ENCODE results near the gene FER.

FER gene

GRCh38 chr5:108957333-108957732 lies 209.6 kb downstream of the FER start:
- Histone ChIP-seq H3K4me2 (ENCODE audit: insufficient read depth, low read length) (no peak overlapping the region), H2AFZ (ENCODE audit: low read depth, low read length) (no peak overlapping the region), H3K9ac (ENCODE audit: low read depth, low read length) (no peak overlapping the region), H3K79me2 (ENCODE audit: insufficient read depth, low read length) (no peaks in the 10 kb centered on the region), H3K27me3 (ENCODE audit: insufficient read depth, low read length, poor library complexity) (no peaks in the 10 kb centered on the region), H3K4me1 (ENCODE audit: insufficient read depth, low read length) (no peaks in the 10 kb centered on the region), H3K27ac (ENCODE audit: low read length) (no peak overlapping the region), H3K9me3 (ENCODE audit: insufficient read depth, low read length, severe bottlenecking) (no peaks in the 10 kb centered on the region), H3K4me3 (ENCODE audit: low read depth in 1 of 2, low read length in 2 of 2) (no peak overlapping the region), H3K36me3 (ENCODE audit: insufficient read depth, low read length) (no peaks in the 10 kb centered on the region), H4K20me1 (ENCODE audit: insufficient read depth, low read length) (no peaks in the 10 kb centered on the region)
- ATAC-seq (ENCODE audit: insufficient read depth, low read depth) (no peak), DNase-seq (no peak)
- no peak for TF ChIP-seq CTCF (IDR thresholded peaks at IDR 0.05; ENCODE audit: borderline replicate concordance, extremely low read depth, low read length, poor library complexity, severe bottlenecking)
- TF ChIP-seq EZH2 (IDR thresholded peaks at IDR 0.05; ENCODE audit: borderline replicate concordance, low read depth, low read length, severe bottlenecking) = no peak

- Histone ChIP-seq H4K20me1 (ENCODE audit: insufficient read depth, low read length) (no peaks in the 10 kb centered on the region), H3K9ac (ENCODE audit: low read depth, low read length) (no peak overlapping the region), H3K4me1 (ENCODE audit: insufficient read depth, low read length) (no peaks in the 10 kb centered on the region), H3K9me3 (ENCODE audit: insufficient read depth, low read length, severe bottlenecking) (peaks cover 7% of the 10 kb centered on the region), H3K27ac (ENCODE audit: low read length) (no peak overlapping the region), H2AFZ (ENCODE audit: low read depth, low read length) (no peak overlapping the region), H3K4me2 (ENCODE audit: insufficient read depth, low read length) (no peak overlapping the region), H3K4me3 (ENCODE audit: low read depth in 1 of 2, low read length in 2 of 2) (no peak overlapping the region), H3K27me3 (ENCODE audit: insufficient read depth, low read length, poor library complexity) (no peaks in the 10 kb centered on the region), H3K79me2 (ENCODE audit: insufficient read depth, low read length) (no peaks in the 10 kb centered on the region), H3K36me3 (ENCODE audit: insufficient read depth, low read length) (peaks cover 13% of the 10 kb centered on the region)
- TF ChIP-seq CTCF (IDR thresholded peaks at IDR 0.05; ENCODE audit: borderline replicate concordance, extremely low read depth, low read length, poor library complexity, severe bottlenecking) (no peak), EZH2 (IDR thresholded peaks at IDR 0.05; ENCODE audit: borderline replicate concordance, low read depth, low read length, severe bottlenecking) (no peak)
- ATAC-seq (ENCODE audit: insufficient read depth, low read depth) (no peak), DNase-seq (no peak)
Measured at GRCh38 chr5:108966910-108967309, 219.2 kb downstream of the FER start.

- no peaks in the 10 kb centered on the region for H3K79me2 ChIP-seq (ENCODE audit: insufficient read depth, low read length)
- no peaks in the 10 kb centered on the region for H3K4me1 ChIP-seq (ENCODE audit: insufficient read depth, low read length)
- no peaks in the 10 kb centered on the region for H4K20me1 ChIP-seq (ENCODE audit: insufficient read depth, low read length)
- no peak overlapping the region for H2AFZ ChIP-seq (ENCODE audit: low read depth, low read length)
- no peak overlapping the region for H3K9ac ChIP-seq (ENCODE audit: low read depth, low read length)
- DNase-seq = no peak
- TF ChIP-seq CTCF (IDR thresholded peaks at IDR 0.05; ENCODE audit: borderline replicate concordance, extremely low read depth, low read length, poor library complexity, severe bottlenecking) = no peak
- no peak for TF ChIP-seq EZH2 (IDR thresholded peaks at IDR 0.05; ENCODE audit: borderline replicate concordance, low read depth, low read length, severe bottlenecking)
- ATAC-seq (ENCODE audit: insufficient read depth, low read depth) = no peak
- no peak overlapping the region for H3K27ac ChIP-seq (ENCODE audit: low read length)
- H3K9me3 ChIP-seq (ENCODE audit: insufficient read depth, low read length, severe bottlenecking) = no peaks in the 10 kb centered on the region
- H3K4me3 ChIP-seq (ENCODE audit: low read depth in 1 of 2, low read length in 2 of 2) = no peak overlapping the region
- H3K4me2 ChIP-seq (ENCODE audit: insufficient read depth, low read length) = no peak overlapping the region
- H3K36me3 ChIP-seq (ENCODE audit: insufficient read depth, low read length) = no peaks in the 10 kb centered on the region
- no peaks in the 10 kb centered on the region for H3K27me3 ChIP-seq (ENCODE audit: insufficient read depth, low read length, poor library complexity)
Measured at GRCh38 chr5:108974594-108974993, 226.9 kb downstream of the FER start.

- H4K20me1 ChIP-seq (ENCODE audit: insufficient read depth, low read length) = no peaks in the 10 kb centered on the region
- no peak overlapping the region for H3K4me2 ChIP-seq (ENCODE audit: insufficient read depth, low read length)
- no peaks in the 10 kb centered on the region for H3K9me3 ChIP-seq (ENCODE audit: insufficient read depth, low read length, severe bottlenecking)
- no peak for DNase-seq
- no peak overlapping the region for H2AFZ ChIP-seq (ENCODE audit: low read depth, low read length)
- no peaks in the 10 kb centered on the region for H3K79me2 ChIP-seq (ENCODE audit: insufficient read depth, low read length)
- H3K27ac ChIP-seq (ENCODE audit: low read length) = no peak overlapping the region
- H3K9ac ChIP-seq (ENCODE audit: low read depth, low read length) = no peak overlapping the region
- H3K27me3 ChIP-seq (ENCODE audit: insufficient read depth, low read length, poor library complexity) = no peaks in the 10 kb centered on the region
- ATAC-seq (ENCODE audit: insufficient read depth, low read depth) = no peak
- H3K4me3 ChIP-seq (ENCODE audit: low read depth in 1 of 2, low read length in 2 of 2) = no peak overlapping the region
- H3K36me3 ChIP-seq (ENCODE audit: insufficient read depth, low read length) = no peaks in the 10 kb centered on the region
- no peak for TF ChIP-seq CTCF (IDR thresholded peaks at IDR 0.05; ENCODE audit: borderline replicate concordance, extremely low read depth, low read length, poor library complexity, severe bottlenecking)
- no peak for TF ChIP-seq EZH2 (IDR thresholded peaks at IDR 0.05; ENCODE audit: borderline replicate concordance, low read depth, low read length, severe bottlenecking)
- H3K4me1 ChIP-seq (ENCODE audit: insufficient read depth, low read length) = no peaks in the 10 kb centered on the region
Measured at GRCh38 chr5:108975697-108976096, 228.0 kb downstream of the FER start.

All from DND-41 (cell line).